ENCODE measurements around the gene SLC25A47.
"Not testable (repeated sequence)": the region's sequence is repeated elsewhere in the genome, so short reads cannot be mapped to it uniquely, and the experiment has no call there.

SLC25A47 gene

DNA sequence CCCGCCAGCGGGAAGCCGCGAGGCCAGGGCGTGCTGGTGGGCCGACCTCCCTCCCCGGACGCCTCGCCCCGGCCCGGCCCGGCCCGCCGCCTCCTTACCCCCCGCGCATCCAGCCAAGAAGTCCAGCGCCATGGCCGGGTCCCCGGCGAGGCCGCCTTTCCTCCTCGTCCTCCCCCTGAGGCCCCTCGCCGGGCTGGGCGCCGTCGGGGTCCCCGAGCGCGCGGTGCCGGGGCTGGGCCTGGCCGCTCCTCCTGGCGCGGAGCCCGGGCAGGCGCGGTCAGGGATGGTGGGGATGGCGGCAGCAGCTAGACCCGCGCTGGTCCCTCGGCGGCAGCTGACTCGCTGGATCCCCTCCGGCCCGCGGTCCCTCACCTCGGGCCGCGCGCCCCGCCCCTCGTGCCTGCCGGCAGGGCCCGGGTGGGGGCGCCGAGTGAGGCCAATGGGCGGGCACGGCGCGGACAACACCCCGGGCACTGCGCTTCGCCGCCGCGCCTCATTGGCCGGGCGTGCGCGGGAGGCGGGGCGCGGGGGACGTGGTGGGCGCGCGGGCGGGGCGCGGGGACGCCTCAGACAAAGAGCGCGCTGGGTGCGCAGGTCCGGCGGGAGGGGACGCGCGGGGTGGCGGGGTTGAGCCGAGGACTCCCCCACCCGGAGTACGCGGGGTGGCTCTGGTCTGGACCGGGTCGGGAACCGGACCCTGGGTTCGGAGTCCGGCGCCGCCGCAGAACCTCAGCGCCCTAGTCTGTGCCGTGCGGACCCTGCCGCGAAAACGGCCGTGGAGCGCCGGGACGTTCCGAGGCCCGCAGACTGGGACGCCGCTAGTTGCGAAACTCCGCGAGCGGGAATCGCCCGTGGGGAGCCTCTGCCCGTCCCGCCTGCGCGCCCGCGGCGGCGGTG, 16.8 kb upstream of the SLC25A47 start, which contains the start of gene SLC25A29:
Gene SLC25A29, minus strand, starts transcription at position 344 of the 897 bp plus-strand sequence. Its CDS starts 212 bp downstream, at position 132.
- DNase-seq = peak; percentile 64

DNA sequence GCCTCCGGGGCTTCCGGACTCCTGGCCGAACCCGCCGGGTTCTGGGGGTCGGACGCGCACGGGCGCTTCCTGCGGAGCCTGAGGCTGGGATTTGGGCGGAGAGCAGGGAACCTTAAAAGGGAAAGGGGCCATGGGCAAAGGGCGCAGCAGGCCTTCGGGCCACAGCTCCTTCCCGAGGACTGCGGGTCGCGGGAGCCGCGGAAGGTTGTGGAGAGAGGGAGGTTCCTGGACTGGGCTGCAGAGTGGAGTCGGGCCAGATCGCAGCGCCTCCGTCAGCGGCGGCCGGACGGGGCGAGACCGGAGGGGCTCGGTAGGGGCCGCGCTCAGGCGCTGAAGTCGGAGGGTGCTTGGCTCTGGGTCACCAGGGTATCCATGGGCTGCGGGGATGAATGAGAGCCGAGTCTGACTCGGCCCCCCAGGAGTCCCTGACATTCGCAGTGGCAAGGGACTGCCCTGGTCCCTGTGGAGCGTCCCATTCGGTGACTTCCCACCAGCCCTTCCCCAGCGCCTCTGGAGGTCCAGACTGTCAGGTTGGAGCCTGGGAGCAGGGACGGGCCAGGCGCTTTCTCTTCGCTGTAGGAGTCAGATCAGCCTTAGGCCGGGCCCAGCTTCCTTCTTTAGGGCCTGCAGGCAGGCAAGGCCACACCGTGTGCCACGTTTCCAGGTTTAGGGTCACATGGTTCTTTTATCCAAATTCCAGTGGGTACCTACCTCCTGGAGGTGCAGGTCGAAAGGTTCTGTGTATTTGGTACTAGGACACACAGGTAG, 16.0 kb upstream of the SLC25A47 start:
- no peak for DNase-seq

DNA sequence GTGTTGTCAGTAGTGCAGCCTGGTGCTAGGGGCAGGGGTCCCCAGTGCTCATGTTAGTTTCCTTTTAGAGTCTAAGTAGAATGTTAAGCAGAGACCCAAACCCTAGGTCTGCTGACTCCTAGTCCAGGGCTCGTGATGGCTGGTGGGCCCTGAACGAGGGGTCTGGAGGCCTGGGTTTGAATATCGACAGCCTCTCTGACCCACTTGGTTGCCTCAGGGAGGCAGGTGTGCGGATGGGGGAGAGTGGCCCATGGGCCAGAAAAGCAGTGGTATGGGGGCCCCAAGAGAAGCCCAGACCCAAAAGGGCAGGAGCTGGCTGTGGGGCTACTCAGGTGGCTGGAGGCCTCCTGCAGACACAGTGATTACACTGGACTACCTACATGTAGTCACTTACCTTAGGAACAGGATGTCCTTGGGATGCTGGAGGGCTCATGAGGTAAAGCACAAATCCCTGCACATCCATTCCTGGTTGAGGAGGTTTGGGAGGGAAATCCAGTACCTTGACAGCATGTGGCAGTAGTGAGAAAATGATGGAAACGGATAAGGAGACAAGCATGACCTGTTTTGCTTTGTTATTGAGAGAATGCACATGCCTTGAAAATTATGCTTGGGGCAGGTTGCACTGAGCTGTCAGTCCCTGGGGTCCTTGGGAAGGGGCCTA, 15.2 kb upstream of the SLC25A47 start:
- no peak for DNase-seq

DNA sequence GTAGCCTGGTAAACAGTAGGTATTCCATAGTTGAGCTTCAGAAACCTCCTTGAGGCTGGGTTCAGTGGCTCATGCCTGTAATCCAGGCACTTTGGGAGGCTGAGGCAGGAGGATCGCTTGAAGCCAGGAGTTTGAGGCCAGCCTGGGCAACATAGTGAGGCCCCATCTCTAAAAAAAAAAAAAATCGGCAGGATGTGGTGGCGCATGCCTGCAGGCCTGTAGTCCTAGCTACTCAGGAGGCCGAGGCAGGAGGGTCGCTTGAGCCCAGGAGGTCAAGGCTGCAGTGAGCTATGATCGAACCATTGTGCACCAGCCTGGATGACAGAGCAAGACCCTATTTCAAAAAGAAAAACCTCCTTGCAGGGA, 14.7 kb upstream of the SLC25A47 start:
- not testable (repeated sequence) for DNase-seq

DNA sequence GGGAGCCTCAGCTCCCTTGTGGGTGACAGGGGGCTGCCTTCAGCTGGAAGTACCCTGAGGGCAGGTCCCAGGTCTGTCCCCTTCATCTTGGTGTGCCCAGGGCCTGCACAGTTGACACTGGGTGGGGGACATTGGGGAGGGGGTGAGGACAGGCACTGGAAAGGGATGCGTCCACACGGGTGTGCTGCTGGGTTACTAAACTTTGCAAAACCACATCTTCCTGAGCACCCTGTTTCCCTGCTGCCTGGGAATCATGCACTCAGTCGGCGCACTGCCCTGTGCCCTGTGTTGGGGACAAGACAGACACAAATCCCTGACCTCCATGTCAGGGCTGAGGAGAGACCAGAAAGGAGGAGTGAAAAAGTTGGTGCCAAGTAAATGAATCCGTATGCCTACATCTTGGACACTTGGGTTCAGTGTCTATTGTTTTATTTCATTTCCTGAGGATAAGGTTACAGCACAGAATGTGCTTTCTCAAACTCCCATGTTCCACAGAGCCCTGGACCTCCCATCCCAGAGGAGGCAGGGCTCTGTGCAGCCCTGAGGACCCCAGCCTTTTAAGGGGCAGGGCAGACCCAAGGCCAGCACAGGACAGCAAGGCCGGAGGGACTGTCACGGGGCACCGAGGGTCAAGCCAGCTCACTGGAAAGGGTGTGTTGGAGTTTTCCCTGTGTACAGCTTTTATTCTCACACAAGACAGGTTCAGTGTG, 14.0 kb upstream of the SLC25A47 start:
- DNase-seq = no peak

DNA sequence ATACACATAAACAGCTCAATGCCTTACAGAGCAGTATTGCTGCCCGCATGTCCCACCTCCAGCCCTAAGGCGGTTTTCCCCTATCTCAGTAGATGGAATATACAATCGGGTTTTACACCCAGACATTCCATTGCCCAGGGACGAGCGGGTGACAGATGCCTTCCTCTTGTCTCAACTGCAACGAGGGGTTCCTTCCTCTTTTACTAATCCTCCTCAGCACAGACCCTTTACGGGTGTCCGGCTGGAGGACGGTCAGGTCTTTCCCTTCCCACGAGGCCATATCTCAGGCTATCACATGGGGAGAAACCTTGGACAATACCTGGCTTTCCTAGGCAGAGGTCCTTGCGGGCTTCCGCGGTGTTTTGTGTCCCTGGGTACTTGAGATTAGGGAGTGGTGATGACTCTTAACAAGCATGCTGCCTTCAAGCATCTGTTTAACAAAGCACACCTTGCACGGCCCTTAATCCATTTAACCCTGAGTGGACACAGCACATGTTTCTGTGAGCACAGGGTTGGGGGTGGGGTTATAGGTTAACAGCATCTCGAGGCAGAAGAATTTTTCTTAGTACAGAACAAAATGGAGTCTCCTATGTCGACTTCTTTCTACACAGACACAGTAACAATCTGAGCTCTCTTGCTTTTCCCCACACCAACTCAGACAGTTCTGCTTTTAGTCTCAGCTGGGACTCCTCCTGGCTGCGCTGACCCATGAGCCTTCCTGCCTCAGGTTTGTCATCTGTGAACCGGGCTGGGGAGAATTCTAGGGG, 10.8 kb upstream of the SLC25A47 start:
- not testable (repeated sequence) for DNase-seq

DNA sequence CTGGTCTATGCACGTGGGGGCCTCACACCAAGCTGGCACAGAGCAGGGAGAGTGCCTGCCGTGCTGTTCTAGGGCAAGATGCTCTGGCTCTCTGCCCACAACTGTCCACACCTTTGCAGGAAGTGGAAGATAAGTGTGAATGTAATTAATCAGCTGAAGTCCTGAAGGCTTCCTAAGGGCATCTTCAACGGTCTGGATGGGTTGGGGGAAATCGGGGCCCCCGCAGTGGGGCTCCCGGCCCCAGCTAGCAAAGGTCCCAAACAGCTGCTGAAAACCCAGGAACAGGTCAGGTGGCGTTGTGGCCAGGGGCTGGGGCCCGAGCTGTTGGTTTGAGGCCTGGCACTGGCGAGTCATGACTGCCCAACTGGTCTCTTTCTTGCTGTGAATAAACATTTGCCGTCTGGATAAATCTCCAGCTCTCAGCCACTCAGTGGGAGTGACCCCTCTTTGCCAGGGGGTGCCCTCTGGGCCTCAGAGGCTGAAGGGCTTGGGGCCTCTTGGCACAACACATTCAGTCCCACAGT, 10.2 kb upstream of the SLC25A47 start:
- no peak for DNase-seq

DNA sequence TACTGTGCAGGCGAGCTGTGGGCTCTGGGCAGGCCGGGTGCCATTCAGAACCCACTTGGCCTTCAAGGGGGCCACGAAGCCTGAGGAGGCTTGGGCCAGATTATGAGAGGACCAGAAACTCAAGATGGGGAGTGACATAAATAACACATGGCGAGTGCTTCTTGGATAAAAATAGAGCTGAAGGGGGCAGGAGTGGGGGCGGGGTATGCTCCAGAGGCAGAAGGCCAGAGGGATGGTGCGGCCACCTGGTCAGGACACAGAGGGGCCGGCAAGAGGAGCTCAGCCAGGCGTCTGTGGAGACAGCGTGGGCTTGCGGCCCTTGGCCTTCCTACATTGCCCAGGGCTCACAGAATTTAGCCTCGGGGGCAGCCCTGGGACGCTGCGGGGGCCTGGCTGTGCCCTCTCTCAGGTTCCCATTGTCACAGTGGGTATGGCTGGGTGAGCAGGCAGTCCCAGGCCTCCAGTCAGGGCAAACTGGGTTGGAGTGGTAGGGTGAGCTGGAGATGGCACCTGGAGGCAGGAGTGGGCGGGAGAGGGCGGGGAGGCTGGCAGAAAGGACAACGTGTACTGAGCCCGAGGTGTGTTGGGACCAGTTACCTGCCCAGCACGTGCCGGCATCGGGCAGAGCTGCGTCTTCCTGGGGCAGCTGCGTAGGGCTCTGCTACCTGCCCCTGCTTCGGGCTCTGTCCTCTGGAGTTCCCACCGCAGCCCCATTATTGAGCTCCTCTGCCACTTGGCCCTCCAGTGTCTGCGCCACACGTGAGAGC, 9.5 kb upstream of the SLC25A47 start:
- no peak for DNase-seq

DNA sequence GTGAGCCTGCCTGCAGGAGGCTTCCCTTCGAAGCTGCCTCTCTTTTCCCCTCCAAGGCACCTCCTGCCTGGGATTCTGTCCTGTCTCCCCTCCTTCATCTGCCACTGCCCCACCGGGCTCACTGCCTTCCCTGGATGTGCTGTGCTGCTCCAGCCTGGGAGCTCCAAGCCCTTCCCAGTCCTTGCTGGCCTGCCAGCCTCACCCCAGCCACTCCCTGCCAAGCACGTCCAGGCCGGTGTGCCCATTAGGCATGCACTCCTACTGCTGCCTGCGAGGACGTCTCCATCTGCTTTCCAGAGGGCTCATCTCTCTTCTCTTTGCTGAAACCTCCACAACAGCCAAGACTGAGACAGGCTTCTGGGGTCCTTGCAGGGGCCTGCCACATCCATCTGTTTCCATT, 8.4 kb upstream of the SLC25A47 start:
- DNase-seq = no peak

DNA sequence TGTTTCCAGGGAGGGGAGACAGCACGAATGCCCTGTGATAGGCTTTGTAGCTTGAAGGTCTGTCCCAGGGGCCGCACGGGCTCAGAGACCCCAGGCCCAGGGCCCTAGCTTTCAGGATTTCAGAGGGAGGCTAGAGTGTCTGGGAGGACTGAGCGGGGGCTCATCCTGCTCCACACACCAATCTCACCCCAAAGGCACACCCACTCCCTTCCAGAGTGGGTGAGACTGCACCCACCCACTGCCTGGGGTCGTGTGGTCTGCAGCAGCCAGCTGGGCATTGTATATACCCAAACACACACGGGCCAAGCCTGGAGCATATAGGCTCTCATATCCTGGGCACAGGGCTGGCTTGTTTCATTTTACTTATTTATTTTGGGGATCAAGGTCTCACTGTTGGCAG, 5.8 kb upstream of the SLC25A47 start:
- DNase-seq = no peak

DNA sequence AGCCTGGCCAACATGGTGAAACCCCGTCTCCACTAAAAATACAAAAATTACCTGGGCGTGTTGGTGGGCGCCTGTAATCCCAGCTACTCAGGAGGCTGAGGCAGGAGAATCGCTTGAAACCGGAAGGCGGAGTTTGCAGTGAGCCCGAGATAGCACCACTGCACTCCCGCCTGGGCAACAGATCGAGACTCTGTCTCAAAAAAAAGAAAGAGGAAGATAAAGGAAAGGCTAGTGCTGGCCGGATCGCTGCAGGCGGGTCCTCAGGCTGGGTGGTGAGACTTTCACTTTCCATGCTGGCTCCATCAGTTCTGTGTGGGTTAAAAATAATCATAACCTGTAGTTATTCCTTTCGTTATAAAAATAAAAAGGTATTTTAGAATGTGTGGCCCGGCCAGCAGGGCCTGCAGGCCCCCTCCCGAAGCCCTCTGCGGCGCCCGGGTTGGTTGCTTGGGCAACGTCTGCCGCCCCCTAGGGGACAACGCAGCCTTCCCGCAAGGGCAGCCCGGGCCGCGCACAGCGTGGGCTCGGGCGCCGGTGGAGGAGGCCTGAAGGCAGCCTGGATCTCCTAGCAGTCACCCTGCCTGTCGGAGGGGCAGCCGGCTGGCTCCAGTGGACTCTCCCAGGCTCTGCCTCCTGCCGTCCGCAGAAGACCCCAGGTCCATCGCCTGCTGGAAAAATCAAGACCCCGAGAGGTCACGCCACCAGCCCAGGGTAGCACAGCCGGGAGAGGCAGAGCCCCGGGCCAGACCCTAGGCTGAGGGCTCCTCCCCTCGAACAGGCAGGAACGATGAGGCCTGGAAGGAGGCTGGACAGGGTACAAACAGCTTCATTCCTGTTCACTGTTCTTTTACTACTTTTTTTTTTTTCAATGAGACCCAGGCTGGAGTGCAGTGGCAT, 5.0 kb upstream of the SLC25A47 start:
- no peak for DNase-seq

DNA sequence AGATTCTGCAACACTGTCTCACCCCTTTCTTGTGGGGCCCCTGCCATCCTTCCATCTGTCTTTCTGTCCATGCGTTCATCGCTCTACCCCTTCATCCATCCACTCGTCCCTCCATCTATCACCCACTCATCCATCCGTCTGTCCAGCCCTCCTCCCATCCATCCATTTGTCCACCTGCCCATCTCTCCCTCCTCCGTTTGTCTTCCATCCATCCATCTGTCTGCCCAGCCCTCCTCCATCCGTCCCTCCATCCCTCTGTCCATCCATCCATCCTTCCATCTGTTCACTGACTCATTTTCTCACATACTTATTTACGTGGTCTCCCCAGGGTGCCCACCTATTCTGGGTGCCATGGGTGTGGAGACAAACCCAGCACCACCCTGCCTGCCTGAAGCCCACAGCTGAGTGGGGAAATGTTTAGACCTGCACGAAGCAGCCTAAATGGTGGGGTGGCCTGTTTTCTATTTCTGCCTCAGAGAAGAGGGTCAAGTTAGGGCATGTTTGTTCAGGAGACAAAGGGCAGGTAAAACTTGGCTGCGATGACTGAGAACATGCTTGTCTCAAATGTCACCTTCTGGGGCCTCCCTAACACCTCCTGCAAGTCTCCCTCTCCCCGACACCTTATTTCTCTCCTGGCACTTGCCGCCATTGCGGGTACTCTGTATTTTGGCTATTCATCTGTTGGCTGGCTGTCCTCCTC, 2.8 kb upstream of the SLC25A47 start:
- DNase-seq = no peak

DNA sequence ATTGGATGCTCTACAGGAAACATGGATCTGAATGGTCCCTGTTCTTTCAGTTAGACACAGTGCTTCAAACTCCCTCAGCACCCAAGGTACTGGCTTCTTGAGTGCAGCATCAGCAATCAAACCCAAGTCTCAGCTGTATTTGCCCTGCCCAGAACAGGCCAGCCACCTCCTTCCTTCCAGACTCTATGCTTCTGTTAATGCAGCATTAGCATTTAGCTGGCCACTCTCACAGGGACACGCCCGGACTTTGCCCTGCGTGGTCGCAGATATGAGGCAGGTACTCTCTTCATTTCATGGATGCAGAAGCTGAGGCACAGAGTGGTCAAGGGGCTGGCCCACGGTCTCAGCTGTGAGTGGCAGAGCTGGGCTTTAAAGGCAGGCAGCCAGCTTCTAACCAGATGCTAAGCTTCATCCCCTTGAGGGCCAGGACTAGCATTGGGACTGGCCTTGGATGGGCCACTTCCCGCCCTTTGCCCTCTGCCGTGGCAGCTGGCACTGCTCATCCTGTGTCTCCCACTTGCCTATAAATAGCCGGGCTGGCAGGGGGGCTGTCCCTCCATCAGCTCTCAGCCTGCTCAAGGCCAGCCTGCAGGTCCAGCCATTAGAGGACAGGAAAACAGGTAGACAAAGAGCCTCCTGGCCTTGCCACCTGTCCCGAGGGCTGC, 1.5 kb upstream of the SLC25A47 start:
- DNase-seq = peak; percentile 22

DNA sequence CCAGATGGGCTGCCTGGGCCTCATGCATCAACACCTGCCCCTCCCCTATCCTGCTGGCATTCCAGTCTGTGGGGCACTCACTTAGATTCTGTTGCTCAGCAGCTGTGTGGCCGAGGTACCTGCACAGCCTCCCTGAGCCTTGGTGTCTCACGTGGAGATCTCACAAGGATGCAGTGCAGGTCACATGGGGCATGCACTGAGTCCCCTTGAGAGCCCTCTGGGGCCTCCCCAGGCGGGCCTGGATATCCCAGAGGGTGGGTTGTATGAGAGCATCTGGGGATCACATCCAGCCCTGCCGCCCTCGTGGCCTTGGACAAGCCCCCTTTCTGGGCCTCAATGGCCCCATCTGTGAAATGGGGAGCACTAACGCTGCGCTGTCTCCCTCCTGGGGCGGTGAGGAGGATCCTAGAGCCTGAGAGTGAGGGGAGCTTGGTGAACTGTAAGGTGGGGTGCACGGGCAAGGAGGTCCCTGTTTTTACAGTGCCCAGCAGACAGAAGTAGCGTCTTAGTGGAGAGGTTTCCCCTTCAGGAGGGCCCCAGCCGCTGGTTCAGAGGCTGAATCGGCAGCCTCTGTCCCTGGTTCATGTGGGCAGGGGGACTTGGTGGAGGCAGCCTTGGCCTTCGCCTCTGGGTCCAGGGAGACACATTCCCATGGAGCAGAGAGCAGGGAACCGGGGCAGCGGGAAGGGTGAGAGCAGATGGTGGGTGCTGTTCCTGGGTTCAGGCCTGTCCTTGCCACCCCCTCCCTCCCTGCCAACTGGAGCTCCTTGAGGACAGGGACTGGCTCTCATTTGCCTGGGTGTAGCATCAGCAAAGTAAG, 791 bp upstream of the SLC25A47 start:
- no peak for DNase-seq

DNA sequence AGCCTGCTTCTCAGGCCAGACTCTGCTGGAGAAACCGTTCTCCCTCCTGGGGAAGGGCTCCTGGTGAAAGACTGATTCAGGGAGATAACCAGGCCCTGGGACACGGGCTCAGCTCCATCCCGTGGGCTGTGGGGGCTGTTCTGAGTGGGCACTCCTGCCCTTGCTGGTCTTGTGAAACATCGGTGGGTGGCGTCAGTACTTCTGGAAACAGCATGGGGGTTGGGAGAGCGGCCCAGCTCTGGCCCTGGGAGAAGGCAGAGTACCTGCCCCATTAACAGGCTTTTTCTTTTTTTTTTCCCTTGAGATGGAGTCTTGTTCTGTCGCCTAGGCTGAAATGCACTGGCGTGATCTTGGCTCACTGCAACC, 786 bp downstream of the SLC25A47 start:
- no peak for DNase-seq

DNA sequence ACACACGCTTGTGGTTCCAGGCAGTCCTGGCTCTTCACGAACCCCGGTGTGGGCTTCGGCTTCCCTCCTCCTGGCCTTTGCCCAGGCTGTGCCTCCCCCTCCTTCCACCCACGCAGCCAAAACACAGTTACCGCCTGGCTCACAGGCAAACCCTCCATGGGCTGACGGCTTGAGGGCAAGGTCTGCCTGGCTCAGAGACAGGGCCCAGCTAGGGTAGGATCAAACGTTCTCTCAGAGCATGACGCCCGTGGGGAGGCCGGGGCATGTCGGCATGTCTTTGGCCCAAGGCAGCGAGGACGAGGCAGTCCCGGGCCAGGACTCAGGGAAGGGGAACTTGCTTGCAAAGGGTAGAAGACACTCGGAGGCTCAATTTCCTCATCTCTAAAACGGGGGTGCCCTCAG, 2.1 kb downstream of the SLC25A47 start:
- DNase-seq = no peak

DNA sequence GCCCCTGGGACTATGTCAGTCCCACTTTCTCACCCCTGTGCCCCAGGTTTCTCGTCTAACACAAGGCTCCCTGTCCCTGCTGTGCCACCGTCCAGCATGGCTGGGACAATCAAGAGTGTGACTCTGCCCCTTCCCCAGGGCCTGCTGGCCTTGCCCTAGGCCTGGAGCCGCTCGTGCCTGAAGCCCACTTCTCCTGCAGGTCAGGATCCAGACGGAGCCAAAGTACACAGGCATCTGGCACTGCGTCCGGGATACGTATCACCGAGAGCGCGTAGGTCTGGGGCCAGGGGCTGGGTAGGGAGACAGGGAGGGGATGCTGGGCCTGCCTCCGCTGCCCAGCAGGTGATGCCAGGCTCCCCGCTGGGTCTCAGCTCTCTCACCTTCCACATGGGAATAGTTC, 2.8 kb downstream of the SLC25A47 start:
- no peak for DNase-seq

DNA sequence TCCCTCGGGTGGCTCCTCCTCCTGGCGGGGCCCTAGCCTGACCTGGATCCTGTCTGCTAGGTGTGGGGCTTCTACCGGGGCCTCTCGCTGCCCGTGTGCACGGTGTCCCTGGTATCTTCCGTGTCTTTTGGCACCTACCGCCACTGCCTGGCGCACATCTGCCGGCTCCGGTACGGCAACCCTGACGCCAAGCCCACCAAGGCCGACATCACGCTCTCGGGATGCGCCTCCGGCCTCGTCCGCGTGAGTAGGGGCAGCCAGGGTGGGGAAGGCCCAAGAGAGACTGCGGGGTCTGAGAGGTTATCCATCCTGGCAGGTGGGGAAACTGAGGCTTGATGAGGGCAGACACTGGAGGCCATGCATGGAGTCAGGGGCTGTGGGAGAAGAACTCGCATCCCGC, 4.0 kb downstream of the SLC25A47 start:
- no peak for DNase-seq
